Measurements from ENCODE around the gene CACNA1D.

DNA sequence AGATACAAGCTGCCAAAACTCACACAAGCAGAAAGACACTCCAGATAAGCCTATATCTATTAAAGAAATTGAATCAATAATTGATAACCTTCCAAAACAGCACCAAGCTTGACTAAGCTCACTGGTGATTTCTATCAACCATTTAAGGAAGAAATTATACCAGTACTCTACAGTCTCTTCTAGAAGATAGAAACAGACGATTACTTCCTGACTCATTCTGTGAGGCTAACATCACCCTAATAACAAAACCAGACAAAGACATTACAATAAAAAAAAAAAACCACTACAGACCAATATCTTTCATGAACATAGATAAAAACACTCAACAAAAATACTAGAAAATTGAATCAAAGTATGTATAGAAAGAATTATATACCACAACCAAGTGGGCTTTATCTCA is 331.6 kb downstream of the CACNA1D start:
- TF ChIP-seq, protein P1, sequence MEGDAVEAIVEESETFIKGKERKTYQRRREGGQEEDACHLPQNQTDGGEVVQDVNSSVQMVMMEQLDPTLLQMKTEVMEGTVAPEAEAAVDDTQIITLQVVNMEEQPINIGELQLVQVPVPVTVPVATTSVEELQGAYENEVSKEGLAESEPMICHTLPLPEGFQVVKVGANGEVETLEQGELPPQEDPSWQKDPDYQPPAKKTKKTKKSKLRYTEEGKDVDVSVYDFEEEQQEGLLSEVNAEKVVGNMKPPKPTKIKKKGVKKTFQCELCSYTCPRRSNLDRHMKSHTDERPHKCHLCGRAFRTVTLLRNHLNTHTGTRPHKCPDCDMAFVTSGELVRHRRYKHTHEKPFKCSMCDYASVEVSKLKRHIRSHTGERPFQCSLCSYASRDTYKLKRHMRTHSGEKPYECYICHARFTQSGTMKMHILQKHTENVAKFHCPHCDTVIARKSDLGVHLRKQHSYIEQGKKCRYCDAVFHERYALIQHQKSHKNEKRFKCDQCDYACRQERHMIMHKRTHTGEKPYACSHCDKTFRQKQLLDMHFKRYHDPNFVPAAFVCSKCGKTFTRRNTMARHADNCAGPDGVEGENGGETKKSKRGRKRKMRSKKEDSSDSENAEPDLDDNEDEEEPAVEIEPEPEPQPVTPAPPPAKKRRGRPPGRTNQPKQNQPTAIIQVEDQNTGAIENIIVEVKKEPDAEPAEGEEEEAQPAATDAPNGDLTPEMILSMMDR (IDR thresholded peaks at IDR 0.05): no peak
- no peak for TF ChIP-seq POLR2AphosphoS5 (IDR thresholded peaks at IDR 0.05)
